HG02623 (cell line): ENCODE measurements around the gene LCN15.
"Not testable (repeated sequence)": the region's sequence is repeated elsewhere in the genome, so short reads cannot be mapped to it uniquely, and the experiment has no call there.

Experiments
- ATAC-seq: cut with Tn5 transposase; IDR thresholded peaks from one replicate; pipeline ENCODE4 v1.9.1; 2021; ENCODE audit warnings: moderate library complexity; ENCODE audit not compliant: unreplicated experiment

Gene LCN15

GRCh38 chr9:136756836-136757235 lies 7.5 kb downstream of the LCN15 start:
- no peak for ATAC-seq

- ATAC-seq = no peak
Observed at GRCh38 chr9:136756134-136756438, 8.2 kb downstream of the LCN15 start.

GRCh38 chr9:136755302-136756133 lies 8.8 kb downstream of the LCN15 start:
- not testable (repeated sequence) for ATAC-seq

- no peak for ATAC-seq
Observed at GRCh38 chr9:136754626-136755301, 9.6 kb downstream of the LCN15 start.

GRCh38 chr9:136754059-136754572 lies 10.2 kb downstream of the LCN15 start:
- ATAC-seq = no peak

GRCh38 chr9:136753371-136754058 lies 10.8 kb downstream of the LCN15 start:
- no peak for ATAC-seq

GRCh38 chr9:136751814-136752213 lies 12.5 kb downstream of the LCN15 start:
- ATAC-seq = no peak

GRCh38 chr9:136751244-136751643 lies 13.1 kb downstream of the LCN15 start:
- no peak for ATAC-seq

- no peak for ATAC-seq
Observed at GRCh38 chr9:136750526-136750925, 13.8 kb downstream of the LCN15 start.

GRCh38 chr9:136748666-136749611 lies 15.4 kb downstream of the LCN15 start:
- ATAC-seq = no peak

GRCh38 chr9:136748201-136748600 lies 16.1 kb downstream of the LCN15 start, which contains the start of gene LCN6:
LCN6 (minus strand) TSS chr9:136748525; CDS start chr9:136748483, 42 bp downstream.
- ATAC-seq = no peak

GRCh38 chr9:136747161-136748060 lies 16.9 kb downstream of the LCN15 start:
- ATAC-seq = no peak

- no peak for ATAC-seq
Observed at GRCh38 chr9:136746621-136747020, 17.7 kb downstream of the LCN15 start.

- no peak for ATAC-seq
Observed at GRCh38 chr9:136746155-136746490, 18.2 kb downstream of the LCN15 start.

GRCh38 chr9:136745389-136746154 lies 18.7 kb downstream of the LCN15 start:
- no peak for ATAC-seq

- no peak for ATAC-seq
Observed at GRCh38 chr9:136744773-136745172, 19.5 kb downstream of the LCN15 start.

GRCh38 chr9:136743639-136744211 lies 20.6 kb downstream of the LCN15 start:
- no peak for ATAC-seq

- ATAC-seq = no peak
Observed at GRCh38 chr9:136742591-136743391, 21.5 kb downstream of the LCN15 start, which contains the start of gene LCN10. LCN10 (minus strand) TSS chr9:136742940; CDS start chr9:136742903, 37 bp downstream.
